COR-L47 (cell line): ENCODE data around the gene CALN1.

ENCODE experiments used
- DNase-seq: peaks from one replicate; lab custom pipeline; 2025; lab: John Stamatoyannopoulos, UW

CALN1 gene

DNA sequence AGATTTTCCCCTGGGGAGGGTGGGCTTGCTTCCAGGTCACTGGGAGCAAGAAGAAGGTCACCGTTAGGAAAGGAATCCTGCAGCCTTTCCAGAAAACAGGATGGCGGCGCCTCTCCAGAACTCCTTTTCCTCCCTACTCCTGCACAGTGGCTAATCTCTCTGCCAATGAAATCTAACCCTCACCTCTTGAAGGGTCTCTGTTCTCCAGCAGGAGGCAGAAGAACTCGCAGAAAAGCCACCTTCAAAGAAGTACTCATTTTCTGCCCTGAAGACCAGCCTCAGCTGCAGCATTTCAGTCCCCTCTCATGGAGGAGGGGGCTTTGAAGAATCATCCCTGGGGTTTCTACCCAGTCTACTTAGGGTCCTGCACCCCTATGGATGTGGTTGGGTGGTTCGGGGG, 626.9 kb downstream of the CALN1 start:
- DNase-seq = no peak

DNA sequence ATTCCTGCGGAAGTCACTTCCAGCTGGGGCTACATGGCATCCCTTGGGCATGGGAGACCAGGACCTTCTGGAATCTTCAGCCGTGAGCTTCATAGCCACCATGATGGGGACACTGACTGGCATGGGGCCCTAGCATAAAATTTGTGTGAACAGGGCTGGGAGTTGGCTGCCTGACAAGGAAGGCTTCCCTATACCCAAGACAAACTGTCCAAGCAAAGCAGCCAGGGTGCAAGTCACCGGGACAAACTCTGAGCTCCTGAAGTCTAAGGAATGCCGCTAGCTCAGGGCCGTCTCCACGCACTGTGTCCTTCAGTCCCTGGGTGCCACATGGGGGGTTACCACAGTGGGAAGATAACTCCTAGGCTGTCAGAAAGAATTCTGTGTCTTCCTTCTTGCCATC, 627.4 kb downstream of the CALN1 start:
- DNase-seq = no peak

GRCh38 chr7:71784180-71784579, 628.0 kb downstream of the CALN1 start:
- DNase-seq = no peak

DNA sequence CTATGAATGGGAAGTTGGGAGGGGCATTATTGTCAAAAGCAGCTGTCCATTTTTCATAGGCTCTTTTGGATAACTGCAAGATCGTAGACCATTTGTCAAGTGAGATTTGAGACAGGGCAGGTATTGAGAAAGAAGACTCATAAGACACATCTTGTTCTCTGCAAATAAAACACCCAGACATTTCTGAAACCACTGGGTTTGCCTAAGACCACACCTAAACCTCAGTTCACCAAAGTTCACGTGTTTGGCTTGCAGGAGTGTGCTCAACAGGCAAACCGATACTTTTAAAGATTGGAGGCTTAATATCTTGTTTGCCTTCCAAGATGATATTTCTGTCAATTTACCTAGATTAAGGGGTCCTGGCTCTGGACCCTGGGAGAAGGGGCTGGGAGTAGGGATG, 628.4 kb downstream of the CALN1 start:
- no peak for DNase-seq

DNA sequence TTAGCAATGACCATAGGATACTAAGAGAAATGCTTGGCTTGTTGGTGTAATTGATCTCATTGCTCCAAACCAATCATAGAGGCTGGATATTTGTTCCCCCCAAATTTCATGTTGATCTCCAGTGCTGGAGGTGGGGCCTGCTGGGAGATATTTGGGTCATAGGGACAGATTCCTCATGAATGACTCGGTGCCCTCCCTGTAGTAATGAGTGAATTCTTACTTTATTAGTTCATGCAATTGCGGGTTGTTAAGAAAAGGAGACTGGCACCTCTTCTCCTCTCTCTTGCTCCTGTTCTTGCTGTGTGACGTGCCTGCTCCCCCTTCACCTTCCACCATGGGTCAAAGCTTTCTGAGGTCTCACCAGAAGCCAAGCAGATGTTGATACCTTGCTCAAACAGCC, 630.1 kb downstream of the CALN1 start:
- DNase-seq = no peak

- no peak for DNase-seq
Observed at GRCh38 chr7:71780282-71780681, 631.9 kb downstream of the CALN1 start.

GRCh38 chr7:71777278-71777677, 634.9 kb downstream of the CALN1 start:
- DNase-seq = no peak

DNA sequence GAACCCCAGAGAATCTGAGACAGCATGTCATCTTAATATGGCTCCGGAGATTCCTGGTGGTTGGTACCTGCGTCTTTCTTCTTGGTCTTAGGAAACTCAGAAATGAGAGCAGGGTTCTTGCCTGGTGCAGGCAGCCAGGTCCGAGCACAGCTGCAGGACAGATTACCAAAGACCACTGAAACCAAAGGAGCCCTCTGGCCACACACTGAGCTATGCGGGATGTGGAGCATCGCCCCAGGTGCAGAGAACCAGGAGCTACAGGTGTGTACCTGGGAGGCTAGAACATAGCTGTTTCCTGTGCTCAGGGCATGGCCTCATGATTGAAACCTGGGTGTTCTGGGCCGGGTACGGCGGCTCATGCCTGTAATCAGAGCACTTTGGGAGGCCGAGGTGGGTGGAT, 635.4 kb downstream of the CALN1 start:
- no peak for DNase-seq

GRCh38 chr7:71775648-71776047, 636.5 kb downstream of the CALN1 start:
- no peak for DNase-seq

DNA sequence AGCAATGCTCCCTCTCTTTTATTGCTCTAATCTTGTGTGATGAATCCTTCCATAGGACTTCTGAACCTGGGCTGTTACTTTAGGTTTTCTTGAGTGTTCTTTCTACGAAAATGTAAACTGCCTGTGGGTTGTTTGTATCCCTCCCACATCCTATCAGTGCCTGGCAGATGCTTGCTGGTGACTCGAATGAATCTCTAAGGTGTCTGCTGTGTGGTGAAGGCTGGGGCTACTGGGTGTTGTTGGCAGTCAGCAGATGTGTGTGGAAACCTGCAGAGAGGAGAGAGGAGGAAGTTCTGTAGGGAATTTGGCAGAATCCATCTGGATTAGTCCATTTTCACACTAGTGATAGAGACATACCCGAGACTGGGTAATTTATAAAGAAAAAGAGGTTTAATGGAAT, 639.4 kb downstream of the CALN1 start:
- DNase-seq = no peak

- DNase-seq = no peak
Observed at GRCh38 chr7:71770269-71770907, 641.8 kb downstream of the CALN1 start.

DNA sequence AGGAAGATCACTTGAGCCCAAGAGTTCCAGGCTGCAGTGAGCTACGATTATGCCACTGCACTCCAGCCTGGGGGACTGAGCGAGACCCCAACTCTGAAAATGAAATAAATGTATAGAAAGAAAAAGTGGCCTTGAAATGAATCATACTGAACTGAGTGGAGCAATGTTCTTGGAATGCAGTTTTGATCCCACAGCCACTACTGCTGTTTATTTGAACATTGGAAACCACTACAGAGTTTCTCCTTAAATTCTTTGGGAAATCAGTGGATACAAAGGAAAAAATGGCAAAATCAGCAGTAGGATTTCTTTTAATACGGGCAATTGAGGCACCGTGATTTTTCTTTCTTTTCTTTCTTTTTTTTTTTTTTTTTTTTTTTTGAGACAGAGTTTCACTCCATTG, 642.8 kb downstream of the CALN1 start:
- DNase-seq = no peak

- no peak for DNase-seq
Observed at GRCh38 chr7:71768450-71768849, 643.7 kb downstream of the CALN1 start.

DNA sequence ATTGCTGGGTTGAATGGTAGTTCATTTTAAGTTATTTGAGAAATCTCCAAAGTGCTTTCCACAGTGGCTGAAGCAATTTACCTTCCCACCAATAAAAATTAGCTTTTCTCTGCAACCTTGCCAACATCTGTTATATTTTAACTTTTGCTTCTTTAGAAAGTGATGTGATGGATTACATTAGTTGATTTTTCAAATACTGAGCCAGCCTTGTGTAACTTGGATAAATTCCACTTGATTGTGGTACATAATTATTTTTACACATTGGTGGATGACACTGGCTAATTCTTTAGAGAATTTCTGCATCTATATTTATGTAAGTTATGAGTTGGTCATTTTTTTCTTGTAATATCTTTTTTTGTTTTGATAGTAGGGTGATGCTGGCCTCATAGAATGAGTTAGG, 646.1 kb downstream of the CALN1 start:
- no peak for DNase-seq

DNA sequence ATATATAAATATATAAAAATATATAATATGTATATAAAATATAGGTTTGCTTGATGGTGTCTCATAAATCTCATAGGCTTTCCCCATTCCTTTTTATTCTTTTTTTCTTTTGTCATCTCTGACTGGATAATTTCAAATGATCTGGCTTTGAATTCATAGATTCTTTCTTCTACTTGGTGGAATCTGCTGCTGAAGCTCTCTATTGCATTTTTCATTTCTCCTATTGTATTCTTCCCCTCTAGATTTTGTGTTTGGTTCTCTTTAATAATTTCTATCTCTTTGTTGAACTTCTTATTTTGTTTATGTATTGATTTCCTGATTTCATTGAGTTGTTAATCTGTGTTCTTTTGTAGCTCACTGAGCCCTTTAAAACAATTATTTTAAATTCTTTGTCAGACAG, 650.8 kb downstream of the CALN1 start:
- no peak for DNase-seq

DNA sequence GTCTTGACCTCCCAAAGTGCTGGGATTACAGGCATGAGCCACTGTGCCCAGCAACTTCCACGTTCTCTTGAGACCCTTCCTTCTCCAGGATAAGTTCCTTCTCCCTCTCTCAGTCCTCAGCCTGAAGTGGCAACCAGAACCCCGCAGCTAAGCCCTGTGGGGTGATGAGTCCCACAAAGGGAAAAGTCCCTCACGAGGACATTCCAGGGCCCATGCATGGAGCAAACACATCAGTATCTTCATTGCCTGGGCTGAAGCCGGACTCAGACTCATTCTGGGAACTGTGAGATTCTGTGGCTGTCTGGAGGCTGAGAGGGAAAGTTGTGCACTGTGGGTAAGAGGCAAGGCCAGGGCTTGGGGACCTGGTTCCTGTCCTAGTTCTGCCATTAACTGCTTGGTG, 657.3 kb downstream of the CALN1 start:
- no peak for DNase-seq

GRCh38 chr7:71753956-71754664, 658.0 kb downstream of the CALN1 start:
- DNase-seq = no peak

DNA sequence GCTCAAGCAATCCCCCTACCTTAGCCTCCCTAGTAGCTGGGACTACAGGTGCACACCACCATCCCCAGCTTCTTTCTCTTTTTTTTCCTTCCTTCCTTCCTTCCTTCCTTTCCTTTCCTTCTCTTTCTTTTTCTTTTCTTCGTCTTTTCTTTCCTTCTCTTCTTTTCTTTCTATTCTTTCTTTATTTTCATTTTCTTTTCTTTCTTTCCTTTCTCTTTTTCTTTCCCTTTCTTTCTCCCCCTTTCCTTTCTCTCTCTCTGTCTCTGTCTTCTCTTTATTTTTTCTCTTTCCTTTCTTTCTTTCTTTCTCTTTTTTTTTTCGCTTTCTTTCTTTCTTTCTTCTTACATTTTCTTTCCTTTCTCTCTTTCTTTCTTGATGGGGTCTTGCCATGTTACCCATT, 658.9 kb downstream of the CALN1 start:
- no peak for DNase-seq

GRCh38 chr7:71752171-71752935, 659.8 kb downstream of the CALN1 start:
- DNase-seq = no peak

DNA sequence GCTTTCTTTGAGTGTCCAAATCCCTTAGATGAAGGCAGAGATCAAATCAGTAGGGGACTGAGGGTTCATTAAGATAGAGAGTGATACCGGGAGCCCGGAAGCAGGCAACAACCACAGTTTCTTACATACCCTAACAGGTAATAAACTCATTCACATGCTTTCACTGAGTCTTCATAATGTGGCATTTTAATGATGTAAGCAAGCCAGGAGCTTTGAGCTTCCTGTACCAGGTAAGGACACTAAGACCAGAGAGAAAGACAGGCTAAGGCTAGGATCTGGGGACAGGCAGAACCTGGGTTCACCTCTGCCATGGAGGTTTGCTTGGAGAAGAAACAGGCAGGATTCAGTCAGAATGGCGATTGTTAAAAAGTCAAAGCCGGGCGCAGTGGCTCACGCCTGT, 661.8 kb downstream of the CALN1 start:
- no peak for DNase-seq

DNA sequence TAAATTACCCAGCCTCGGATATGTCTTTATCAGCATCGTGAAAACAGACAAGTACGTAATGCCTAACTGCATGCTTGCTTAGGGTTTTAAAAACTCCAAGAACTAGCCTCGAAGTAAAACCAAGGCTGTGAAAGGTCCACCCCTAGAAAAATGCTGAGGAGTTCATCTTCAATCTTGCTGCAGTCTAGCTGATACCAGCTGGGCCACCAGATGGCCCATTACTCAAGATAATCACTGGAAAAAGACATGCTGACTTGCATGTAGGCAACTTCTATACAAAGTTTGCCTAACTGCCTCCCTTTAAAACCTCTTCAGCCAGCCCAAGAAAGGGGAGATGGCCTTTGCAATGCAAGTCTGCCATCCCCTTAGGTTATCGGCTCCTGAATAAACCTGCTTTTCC, 666.1 kb downstream of the CALN1 start:
- DNase-seq = no peak

DNA sequence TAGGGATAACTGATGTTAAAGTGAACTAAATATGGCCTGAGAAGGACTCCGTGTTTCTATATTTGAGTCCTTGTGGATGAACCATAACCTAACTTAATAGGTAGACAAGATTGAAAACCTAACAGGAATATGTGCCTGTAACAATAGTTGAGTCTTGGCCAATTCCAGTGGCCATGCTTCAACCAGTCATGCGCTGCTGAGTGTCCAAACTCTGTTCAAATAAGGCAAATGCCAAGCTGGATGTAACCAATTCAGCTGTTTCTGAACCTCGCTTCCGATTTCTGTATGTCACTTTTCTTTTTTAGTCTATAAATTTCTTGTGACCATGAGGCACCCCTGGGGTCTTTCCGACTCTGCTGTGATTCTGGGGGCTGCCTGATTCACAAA, 672.0 kb downstream of the CALN1 start:
- no peak for DNase-seq

- DNase-seq = no peak
Observed at GRCh38 chr7:71739520-71740173, 672.5 kb downstream of the CALN1 start.
